Esophagus mucosa (tissue), 1 donor: ENCODE measurements around the gene GPATCH2L. TPM values are rescaled to one million over a fixed set of nuclear protein-coding genes. Genes with fewer than 3 reads are reported as not detected.

ENCODE experiments used
- ATAC-seq: fragments of 200-7000 bp; cut with Tn5 transposase; one replicate; pipeline ENCODE4 v1.9.1; 2020
- total RNA-seq: library from RNA; stranded (reverse); gene quantifications from one replicate; pipeline ENCODE4 v1.2.4, GENCODE V29; 2023
- donor health status: DM: yes; HTN: yes; CAD: no.

GPATCH2L gene
- total RNA-seq, 1 donor from 2014 or later, result 17.5 TPM

DNA sequence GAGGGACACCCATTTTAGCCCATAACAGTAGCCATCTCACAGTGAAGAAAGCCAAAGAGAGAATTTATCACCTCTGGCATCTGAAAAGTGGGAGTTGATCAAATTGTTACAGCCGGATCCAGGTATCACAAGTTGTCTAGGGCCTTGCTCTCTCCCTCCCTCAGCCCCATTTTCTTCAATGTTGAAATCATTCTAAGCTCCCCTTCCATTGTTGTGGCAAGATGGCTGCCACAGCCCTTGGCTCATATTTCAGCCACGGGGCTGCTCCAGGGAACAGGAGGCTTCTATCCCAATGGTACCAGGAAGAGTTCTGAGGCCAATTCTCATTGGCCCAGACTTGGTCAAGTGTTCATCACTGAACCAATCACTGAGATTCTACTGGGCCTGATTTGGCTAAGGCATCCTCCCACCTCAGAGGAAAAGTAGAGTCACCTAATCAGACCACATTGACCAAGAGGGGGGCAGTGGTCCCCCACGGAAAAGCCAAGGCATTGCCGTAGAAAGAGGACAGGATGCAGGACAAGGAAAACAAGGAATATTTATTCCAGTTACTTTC lies 106.2 kb downstream of the GPATCH2L start:
- no peak for ATAC-seq

DNA sequence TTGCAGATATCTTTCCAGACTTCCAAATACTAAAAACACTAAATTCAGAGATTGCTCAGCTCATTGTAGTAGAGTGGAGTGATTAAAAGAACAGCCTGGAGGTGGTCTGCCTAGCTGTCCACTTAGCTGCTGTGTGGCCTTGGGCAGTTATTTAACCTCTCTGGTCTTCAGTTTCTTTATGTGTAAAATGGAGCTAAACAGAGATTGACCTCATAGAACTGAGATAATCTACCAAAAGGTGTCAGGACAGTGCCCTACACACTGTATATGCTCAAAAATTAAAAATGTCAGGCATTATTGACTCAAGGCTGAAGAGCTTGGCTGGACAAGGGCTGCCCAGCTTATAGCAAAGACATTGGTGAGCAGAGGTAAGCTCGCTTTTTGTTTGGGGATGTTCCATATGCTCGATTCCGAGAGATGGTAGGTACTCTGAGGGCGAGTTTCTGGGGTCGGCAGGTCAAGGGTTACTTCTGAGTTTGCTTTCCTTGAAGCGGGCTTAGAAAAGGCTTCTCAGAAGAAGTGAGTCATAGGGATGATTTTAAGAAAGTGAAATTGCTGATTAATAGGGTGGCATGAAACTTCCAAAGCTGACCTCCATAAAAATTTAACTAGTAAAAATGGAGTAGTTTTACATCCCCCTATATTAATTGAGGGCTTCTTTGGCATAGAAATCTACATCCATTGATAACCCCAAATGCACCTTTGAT lies 107.5 kb downstream of the GPATCH2L start:
- ATAC-seq, result no peak

DNA sequence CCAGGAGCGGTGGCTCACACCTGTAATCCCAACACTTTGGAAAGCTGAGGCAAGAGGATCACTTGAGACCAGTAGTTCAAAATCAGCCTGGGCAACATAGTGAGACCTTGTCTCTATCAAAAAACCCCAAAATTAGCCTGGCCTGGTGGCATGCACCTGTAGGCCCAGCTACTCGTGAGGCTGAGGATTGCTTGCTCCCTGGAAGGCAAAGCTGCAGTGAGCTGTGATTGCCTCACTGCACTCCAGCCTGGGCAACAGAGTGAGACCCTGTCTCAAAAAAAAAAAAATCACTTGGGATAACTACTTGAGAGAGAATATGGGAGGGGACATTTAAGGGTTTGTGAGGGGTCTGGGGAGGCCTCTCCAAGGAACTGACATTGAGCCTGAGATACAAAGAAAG lies 109.0 kb downstream of the GPATCH2L start:
- no peak for ATAC-seq

DNA sequence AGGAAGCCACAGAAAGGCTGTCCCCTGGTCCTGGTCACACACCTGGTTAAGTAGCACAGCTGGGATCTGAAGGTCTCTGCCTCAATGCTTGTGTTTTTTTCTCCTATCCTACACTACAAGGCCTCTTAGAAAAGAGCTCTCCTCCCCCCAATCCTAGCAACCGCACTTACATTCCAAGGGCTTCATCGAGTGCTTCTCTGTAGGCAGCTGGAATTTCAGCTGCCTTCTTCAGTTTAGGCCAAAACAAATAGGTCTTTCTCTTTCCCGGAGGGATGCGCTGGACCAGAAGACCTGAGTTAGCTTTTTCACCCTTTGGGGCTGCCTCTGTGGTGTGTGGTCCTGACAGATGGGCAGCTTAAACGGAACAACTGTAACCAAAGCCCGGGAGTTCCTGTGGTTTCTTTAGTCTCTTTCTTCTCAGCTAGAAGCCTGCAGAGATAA lies 109.7 kb downstream of the GPATCH2L start:
- no peak for ATAC-seq

DNA sequence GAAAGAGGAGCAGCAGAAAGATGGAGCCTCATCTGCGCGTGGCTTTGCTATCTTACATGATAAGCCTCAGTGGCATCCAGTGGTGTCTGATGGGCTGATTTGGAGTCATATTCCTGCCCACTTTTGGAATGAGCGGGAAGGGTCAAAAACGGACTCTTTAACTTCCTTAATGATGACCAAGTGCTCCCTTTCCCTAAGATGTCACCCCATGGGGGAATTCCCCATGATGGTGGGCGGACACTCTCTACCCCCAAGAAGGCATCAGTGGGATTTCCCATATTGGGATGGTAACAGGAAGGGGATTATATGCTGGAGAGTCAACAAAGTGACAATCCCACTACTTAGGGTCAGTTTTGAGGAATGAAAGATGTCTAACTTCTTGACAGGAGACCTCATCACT lies 110.9 kb downstream of the GPATCH2L start:
- ATAC-seq, result no peak

Other genes with a start within 250 kb of the GPATCH2L start
- 4.3 TPM for gene TGFB3, start 169.9 kb upstream of the GPATCH2L start, total RNA-seq
- gene IFT43, start 166.2 kb upstream of the GPATCH2L start, total RNA-seq, result 21.6 TPM
- 0.12 TPM for gene ESRRB, start 224.2 kb downstream of the GPATCH2L start, total RNA-seq